Breast epithelium (tissue), 4 donors: ENCODE measurements around the gene KIAA0825. TPM values are rescaled to one million over a fixed set of nuclear protein-coding genes. Genes with fewer than 3 reads are reported as not detected.

ENCODE experiments used
- DNase-seq, 2 donors: peaks; one replicate each; pipeline ENCODE4 v3.0.0-alpha.2; 2019; ENCODE audit warnings: low spot score in 2 of 2
- H3K27ac ChIP-seq, 2 donors: fragments of 200-600 bp; sonication (generic) in 1 of 2; one replicate each; pipeline ENCODE4 v1.5.1; 2016 to 2019; ENCODE audit warnings: mild to moderate bottlenecking in 1 of 2
- H3K27me3 ChIP-seq, 2 donors: fragments of 200-600 bp; sonication (generic) in 1 of 2; one replicate each; pipeline versions ENCODE4 v1.5.1 to v1.6.0; 2017 to 2019; ENCODE audit warnings: control low read depth in 1 of 2, mild to moderate bottlenecking in 1 of 2
- H3K36me3 ChIP-seq: fragments of 200-600 bp; one replicate; pipeline ENCODE4 v1.5.1; 2019
- H3K4me1 ChIP-seq, 2 donors: fragments of 200-600 bp; sonication (generic); one replicate each; pipeline ENCODE4 v1.5.1; 2016 to 2019; ENCODE audit warnings: control low read depth in 1 of 2
- H3K4me3 ChIP-seq, 3 donors: fragments of 200-600 bp; sonication (generic); 1 replicate in 2 of 3; 2 replicates in 1 of 3; pipeline ENCODE4 v1.5.1; 2016 to 2019; ENCODE audit warnings: mild to moderate bottlenecking in 3 of 3, moderate library complexity in 2 of 3
- H3K9me3 ChIP-seq, 2 donors: fragments of 200-600 bp; sonication (generic) in 1 of 2; one replicate each; pipeline ENCODE4 v1.5.1; 2016 to 2019; ENCODE audit warnings: control low read depth in 1 of 2
- CTCF ChIP-seq, 3 donors: fragments of 450-650 bp; IDR thresholded peaks; one replicate each; pipeline ENCODE4 v1.5.1; 2016 to 2017; ENCODE audit warnings: antibody characterized with exemption in 3 of 3, mild to moderate bottlenecking in 3 of 3, moderate library complexity in 3 of 3
- POLR2A ChIP-seq: fragments of 450-650 bp; IDR thresholded peaks from one replicate; pipeline ENCODE4 v1.6.1; 2016; ENCODE audit warnings: antibody characterized with exemption, mild to moderate bottlenecking, moderate library complexity
- POLR2AphosphoS5 ChIP-seq, 3 donors: sonication (generic); formaldehyde crosslinking; IDR thresholded peaks; one replicate each; pipeline ENCODE4 v1.6.1; 2017; ENCODE audit warnings: antibody characterized with exemption in 3 of 3
- intact Hi-C: fragments of 100-400 bp; cut with DNase I; formaldehyde crosslinking; loops from one replicate; pipeline ENCODE4 v1.15.1; 2023; ENCODE audit warnings: low total_unique reads
- total RNA-seq, 3 donors: library from RNA; depleted of rRNA; stranded (reverse); fragments of >200 nt; gene quantifications; one replicate each; pipeline ENCODE4 v1.1.0, GENCODE V29; 2016

KIAA0825 gene
- total RNA-seq, 3 donors from 2014 or later = 5.9 to 15.5 (median 7.9) TPM

- Histone ChIP-seq H3K36me3 (no peaks in the 10 kb centered on the region), H3K27me3 (no peaks in the 10 kb centered on the region), H3K27ac (no peak overlapping the region), H3K9me3 (no peaks in the 10 kb centered on the region), H3K4me1 (no peaks in the 10 kb centered on the region), H3K4me3 (no peak overlapping the region)
- intact Hi-C loops = no loop called here
- DNase-seq = no peak
- TF ChIP-seq POLR2AphosphoS5 (IDR thresholded peaks at IDR 0.05) (no peak), CTCF (IDR thresholded peaks at IDR 0.05) (no peak), POLR2A (no peak)
Measured at GRCh38 chr5:94522117-94522516, 96.3 kb downstream of the KIAA0825 start.

- Histone ChIP-seq H3K27me3 (no peaks in the 10 kb centered on the region), H3K27ac (no peak overlapping the region), H3K4me1 (no peaks in the 10 kb centered on the region), H3K9me3 (no peaks in the 10 kb centered on the region), H3K36me3 (no peaks in the 10 kb centered on the region), H3K4me3 (no peak overlapping the region)
- DNase-seq = no peak
- intact Hi-C loops = no loop called here
- TF ChIP-seq POLR2AphosphoS5 (IDR thresholded peaks at IDR 0.05) = no peak
- TF ChIP-seq CTCF (IDR thresholded peaks at IDR 0.05) = no peak
- TF ChIP-seq POLR2A = no peak
Measured at GRCh38 chr5:94517490-94518488, 100.6 kb downstream of the KIAA0825 start.

GRCh38 chr5:94516148-94516547 lies 102.3 kb downstream of the KIAA0825 start:
- no peaks in the 10 kb centered on the region for H3K4me1 ChIP-seq
- no peaks in the 10 kb centered on the region for H3K27me3 ChIP-seq
- no peaks in the 10 kb centered on the region for H3K36me3 ChIP-seq
- intact Hi-C loops = no loop called here
- no peaks in the 10 kb centered on the region for H3K9me3 ChIP-seq
- DNase-seq = no peak
- H3K4me3 ChIP-seq = no peak overlapping the region
- H3K27ac ChIP-seq = no peak overlapping the region
- TF ChIP-seq POLR2AphosphoS5 (IDR thresholded peaks at IDR 0.05) = no peak
- TF ChIP-seq POLR2A = no peak
- no peak for TF ChIP-seq CTCF (IDR thresholded peaks at IDR 0.05)

DNA sequence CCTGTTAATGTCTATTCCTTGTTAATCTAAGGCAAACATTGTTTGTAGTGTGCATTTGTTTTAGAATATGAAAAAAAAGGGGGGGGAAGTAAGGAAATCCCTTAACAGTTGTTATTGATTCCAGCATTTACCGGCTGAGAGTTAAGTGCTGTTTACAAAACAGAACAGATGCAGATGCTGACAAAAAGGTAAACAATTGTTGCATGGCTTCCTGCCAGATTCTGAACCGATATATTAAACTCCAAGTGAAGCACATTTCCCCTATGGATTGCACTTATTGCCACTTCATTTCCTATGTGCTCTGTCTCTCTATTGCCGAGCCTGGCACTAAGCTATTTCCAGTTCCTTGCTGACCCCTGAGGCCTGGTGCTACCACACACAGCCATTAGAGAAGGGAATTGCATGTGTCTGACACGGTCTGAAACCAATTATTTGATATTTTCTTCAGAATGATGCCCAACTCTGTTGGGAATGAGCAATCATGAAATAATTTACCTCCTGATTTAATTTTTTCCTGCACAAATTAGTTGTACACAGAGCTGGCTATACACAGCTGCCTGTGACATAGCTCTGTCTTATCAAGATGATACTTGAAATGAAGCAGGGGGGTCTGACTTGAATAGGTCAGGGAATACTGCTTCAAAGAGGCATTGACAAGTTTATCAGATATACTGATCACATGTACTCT lies 109.8 kb downstream of the KIAA0825 start:
- Histone ChIP-seq H3K4me1 (no peaks in the 10 kb centered on the region), H3K27ac (no peak overlapping the region), H3K9me3 (no peaks in the 10 kb centered on the region), H3K4me3 (no peak overlapping the region), H3K36me3 (no peaks in the 10 kb centered on the region), H3K27me3 (no peaks in the 10 kb centered on the region)
- DNase-seq = no peak
- no peak for TF ChIP-seq CTCF (IDR thresholded peaks at IDR 0.05)
- TF ChIP-seq POLR2AphosphoS5 (IDR thresholded peaks at IDR 0.05) = no peak
- TF ChIP-seq POLR2A = no peak
- intact Hi-C loops = no loop called here
